Measurements from ENCODE around the gene AMMECR1. TPM values are rescaled to one million over a fixed set of nuclear protein-coding genes. Genes with fewer than 3 reads are reported as not detected.

AMMECR1 gene
- total and polyA plus RNA-seq, 2 experiments from 2014 or later = 16.9 to 32.5 TPM

Small RNA genes lying within 50 kb of the gene (small RNA-seq; reads per million reads assigned to genes)
- gene GNG5P2 (ENCODE audit: low replicate concordance) = not detected
- gene SNORD96B (ENCODE audit: low replicate concordance) = 0.85 reads per million, percentile 55 among the genes with 10 or more reads in this experiment

Other genes starting within 250 kb of the AMMECR1 start
- gene RTL9, start 40.8 kb upstream of the AMMECR1 start, total RNA-seq (2014; rRNA removed; shearing (Covaris generic)) = 0.19 and 0.31 TPM in 2 replicates
- gene RTL9, start 40.8 kb upstream of the AMMECR1 start, polyA plus RNA-seq (2016; fragmentation: Nextera tagmentation; extraction: Ambion mirVana) = not detected in 2 replicates

All from GM23338 (cell line).